OCI-LY3 (cell line): ENCODE measurements around the gene C9orf78.

Source experiments
- CTCF ChIP-seq: fragments of 200-600, 300-600 bp; sonication (generic); IDR thresholded peaks from 2 replicates; pipeline ENCODE4 v1.5.1; 2014; ENCODE audit warnings: antibody characterized with exemption, low read length, low read depth
- EZH2phosphoT487 ChIP-seq: fragments of 200-600 bp; shearing (Covaris generic); IDR thresholded peaks from 2 replicates; pipeline ENCODE4 v1.6.1; 2018; ENCODE audit warnings: antibody characterized with exemption, mixed run types, low read depth

- no peak for TF ChIP-seq CTCF
- TF ChIP-seq EZH2phosphoT487: no peak
Observed at GRCh38 chr9:129867136-129868022, 32.3 kb upstream of the C9orf78 start.
